ENCODE results near the gene GPI.

DNA sequence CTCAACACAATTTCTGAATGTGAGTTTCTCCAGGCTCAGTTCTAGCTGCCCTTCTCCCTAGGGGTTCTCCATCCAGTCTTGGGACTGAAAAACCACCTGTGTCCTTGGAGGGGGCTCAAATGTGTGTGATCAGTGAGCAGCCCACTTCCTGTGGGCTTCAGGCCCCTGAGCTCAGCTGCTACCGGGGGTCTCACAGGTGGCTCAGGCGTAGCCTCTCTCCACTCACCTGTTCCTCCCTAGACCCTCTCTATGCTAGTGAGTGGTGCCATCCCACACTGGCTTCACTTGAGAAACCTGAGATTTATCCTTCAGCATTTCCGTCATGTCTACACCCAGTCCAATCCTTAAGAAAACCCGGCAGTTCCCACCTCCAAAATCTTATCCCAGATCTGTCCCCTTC lies 39.8 kb upstream of the GPI start:
- no peak for TF ChIP-seq CTCF (IDR thresholded peaks at IDR 0.05)
- TF ChIP-seq POLR2A (IDR thresholded peaks at IDR 0.05) = no peak

Measured in esophagus squamous epithelium (tissue), 4 donors.